Breast epithelium (tissue), 3 donors: ENCODE measurements around the gene ZNF48.

Experiments
- POLR2A ChIP-seq: fragments of 450-650 bp; IDR thresholded peaks from one replicate; pipeline ENCODE4 v1.6.1; 2016; ENCODE audit warnings: antibody characterized with exemption, mild to moderate bottlenecking, moderate library complexity
- POLR2AphosphoS5 ChIP-seq, 3 donors: sonication (generic); formaldehyde crosslinking; IDR thresholded peaks; one replicate each; pipeline ENCODE4 v1.6.1; 2017; ENCODE audit warnings: antibody characterized with exemption in 3 of 3
- TF ChIP-seq, protein P1 (sequence below), 3 donors: fragments of 450-650 bp; IDR thresholded peaks; one replicate each; pipeline ENCODE4 v1.5.1; 2016 to 2017; ENCODE audit warnings: antibody characterized with exemption in 3 of 3, mild to moderate bottlenecking in 3 of 3, moderate library complexity in 3 of 3

GRCh38 chr16:30394592-30395154 is 547 bp upstream of the ZNF48 start:
- TF ChIP-seq POLR2A (no peak), POLR2AphosphoS5 (IDR thresholded peaks at IDR 0.05) (no peak)
- TF ChIP-seq, protein P1, sequence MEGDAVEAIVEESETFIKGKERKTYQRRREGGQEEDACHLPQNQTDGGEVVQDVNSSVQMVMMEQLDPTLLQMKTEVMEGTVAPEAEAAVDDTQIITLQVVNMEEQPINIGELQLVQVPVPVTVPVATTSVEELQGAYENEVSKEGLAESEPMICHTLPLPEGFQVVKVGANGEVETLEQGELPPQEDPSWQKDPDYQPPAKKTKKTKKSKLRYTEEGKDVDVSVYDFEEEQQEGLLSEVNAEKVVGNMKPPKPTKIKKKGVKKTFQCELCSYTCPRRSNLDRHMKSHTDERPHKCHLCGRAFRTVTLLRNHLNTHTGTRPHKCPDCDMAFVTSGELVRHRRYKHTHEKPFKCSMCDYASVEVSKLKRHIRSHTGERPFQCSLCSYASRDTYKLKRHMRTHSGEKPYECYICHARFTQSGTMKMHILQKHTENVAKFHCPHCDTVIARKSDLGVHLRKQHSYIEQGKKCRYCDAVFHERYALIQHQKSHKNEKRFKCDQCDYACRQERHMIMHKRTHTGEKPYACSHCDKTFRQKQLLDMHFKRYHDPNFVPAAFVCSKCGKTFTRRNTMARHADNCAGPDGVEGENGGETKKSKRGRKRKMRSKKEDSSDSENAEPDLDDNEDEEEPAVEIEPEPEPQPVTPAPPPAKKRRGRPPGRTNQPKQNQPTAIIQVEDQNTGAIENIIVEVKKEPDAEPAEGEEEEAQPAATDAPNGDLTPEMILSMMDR (IDR thresholded peaks at IDR 0.05), result no peak
